GM12873 (cell line): ENCODE data around the gene PRTN3.

Source experiments
- CTCF ChIP-seq: IDR thresholded peaks from 2 replicates; pipeline ENCODE4 v1.5.1; 2012; ENCODE audit warnings: low read depth, mild to moderate bottlenecking, moderate library complexity, low read length, control low read depth; ENCODE audit not compliant: insufficient read depth; ENCODE audit errors: missing control alignments

The PRTN3 gene

GRCh38 chr19:863315-863620, 22.5 kb downstream of the PRTN3 start:
- no peak for TF ChIP-seq CTCF

GRCh38 chr19:866769-867300, 26.0 kb downstream of the PRTN3 start:
- TF ChIP-seq CTCF = no peak

DNA sequence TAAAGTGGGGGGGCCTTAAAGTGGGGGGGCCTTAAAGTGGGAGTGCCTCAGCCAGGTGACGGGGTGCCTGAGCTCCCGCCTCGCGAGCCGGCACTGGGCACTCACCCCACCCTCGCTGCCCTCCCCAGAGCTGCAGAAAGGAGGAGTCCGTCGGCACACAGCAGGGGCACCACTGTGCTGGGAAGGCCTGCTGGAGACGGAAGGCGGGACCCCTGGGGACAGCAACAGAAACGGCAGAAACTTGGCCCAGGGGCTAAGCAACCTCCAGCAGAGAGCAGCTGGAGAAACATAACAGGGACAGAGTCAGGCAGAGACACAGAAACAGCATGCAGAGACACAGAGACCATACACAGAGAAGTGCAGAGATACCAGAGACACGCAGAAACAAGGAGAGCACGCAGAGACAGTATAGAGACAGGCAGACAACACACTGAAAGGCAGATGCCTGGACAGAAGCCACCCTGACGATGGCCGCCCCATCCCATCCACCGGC, 26.5 kb downstream of the PRTN3 start:
- no peak for TF ChIP-seq CTCF

DNA sequence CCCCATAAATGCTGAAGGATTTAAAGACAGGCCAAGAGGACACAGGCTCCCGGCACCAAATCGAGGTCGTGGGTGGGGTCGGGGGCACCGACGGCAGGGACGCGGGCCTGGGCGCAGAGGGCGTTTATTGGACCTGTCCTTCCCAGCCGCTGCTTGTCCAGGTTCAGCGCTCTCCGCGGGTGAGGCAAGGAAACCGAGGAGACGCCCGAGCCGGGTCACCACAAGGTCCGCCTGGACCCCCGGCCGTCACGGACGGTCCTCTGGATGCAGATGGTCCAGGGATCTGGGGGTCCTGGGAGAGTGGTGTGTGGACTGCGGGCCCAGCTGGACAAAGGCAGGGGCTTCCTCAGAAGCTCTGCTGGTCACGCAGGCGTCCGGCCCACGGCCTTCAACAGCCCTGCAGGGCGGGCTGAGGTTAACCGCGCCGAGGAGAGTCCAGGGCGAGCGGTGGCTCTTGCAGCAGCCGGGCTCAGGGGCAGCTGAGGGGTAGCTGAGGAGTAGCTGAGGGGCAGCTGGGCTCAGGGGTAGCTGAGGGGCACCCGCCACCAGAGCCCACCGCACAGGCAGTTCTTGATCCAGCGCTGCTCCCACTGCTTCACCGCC, 27.2 kb downstream of the PRTN3 start:
- no peak for TF ChIP-seq CTCF

GRCh38 chr19:868458-869244, 27.9 kb downstream of the PRTN3 start:
- no peak for TF ChIP-seq CTCF

GRCh38 chr19:869245-870177, 28.7 kb downstream of the PRTN3 start:
- TF ChIP-seq CTCF = no peak
